Left lung (tissue), 10 donors: ENCODE results near the gene SEC23B. TPM values are rescaled to one million over a fixed set of nuclear protein-coding genes. Genes with fewer than 3 reads are reported as not detected.

Experiments used
- ATAC-seq: fragments of 200-7000 bp; cut with Tn5 transposase; one replicate; pipeline ENCODE4 v1.9.1; 2020; ENCODE audit warnings: moderate library complexity
- DNase-seq, 4 donors: peaks; one replicate each; pipeline ENCODE4 v3.0.0-alpha.2; 2013 to 2020
- H3K27ac ChIP-seq, 2 donors: fragments of 200-600 bp; sonication (generic) in 1 of 2; one replicate each; pipeline versions ENCODE4 v1.5.0 to v1.8.0; 2020 to 2021
- H3K27me3 ChIP-seq, 2 donors: fragments of 200-600 bp; sonication (generic) in 1 of 2; one replicate each; pipeline versions ENCODE4 v1.5.0 to v1.8.0; 2020 to 2021
- H3K36me3 ChIP-seq, 2 donors: fragments of 200-600 bp; sonication (generic) in 1 of 2; one replicate each; pipeline versions ENCODE4 v1.5.0 to v1.8.0; 2020 to 2021
- H3K4me1 ChIP-seq, 2 donors: fragments of 200-600 bp; one replicate each; pipeline ENCODE4 v1.8.0; 2021
- H3K4me3 ChIP-seq, 2 donors: fragments of 200-600 bp; sonication (generic) in 1 of 2; one replicate each; pipeline versions ENCODE4 v1.5.0 to v1.8.0; 2020 to 2021; ENCODE audit warnings: mild to moderate bottlenecking in 1 of 2
- H3K9me3 ChIP-seq, 2 donors: fragments of 200-600 bp; sonication (generic) in 1 of 2; one replicate each; pipeline versions ENCODE4 v1.5.0 to v1.8.0; 2020 to 2021
- CTCF ChIP-seq, 2 donors: fragments of 200-600 bp; sonication (generic) in 1 of 2; IDR thresholded peaks; one replicate each; pipeline versions ENCODE4 v1.5.0 to v1.8.0; 2021; ENCODE audit warnings: antibody characterized with exemption in 2 of 2
- intact Hi-C, 2 donors: fragments of 100-400 bp; cut with DNase I; formaldehyde crosslinking; loops; one replicate each; pipeline versions ENCODE4 v1.11.2 to v1.14.2; 2022
- polyA plus RNA-seq, 6 donors: library from polyadenylated mRNA; unstranded; fragments of 120-200 nt; gene quantifications; one replicate each; pipeline ENCODE4 v1.2.1, GENCODE V29; 2013; ENCODE audit not compliant: insufficient read length in 6 of 6
- total RNA-seq, 2 donors: library from RNA; stranded (reverse); fragmentation: NEBNext Ultra II Directional; extraction: Animal tissue kit (Norgen Biotek cat#: 25700); gene quantifications; one replicate each; pipeline ENCODE4 v1.2.1, GENCODE V29; 2021
- donor health status: DM: no; HTN: yes; CAD: no.
- donor health status: DM: no; HTN: no; CAD: no.

SEC23B gene
- total and polyA plus RNA-seq, 8 donors = 42.0 to 93.6 (median 46.4) TPM

DNA sequence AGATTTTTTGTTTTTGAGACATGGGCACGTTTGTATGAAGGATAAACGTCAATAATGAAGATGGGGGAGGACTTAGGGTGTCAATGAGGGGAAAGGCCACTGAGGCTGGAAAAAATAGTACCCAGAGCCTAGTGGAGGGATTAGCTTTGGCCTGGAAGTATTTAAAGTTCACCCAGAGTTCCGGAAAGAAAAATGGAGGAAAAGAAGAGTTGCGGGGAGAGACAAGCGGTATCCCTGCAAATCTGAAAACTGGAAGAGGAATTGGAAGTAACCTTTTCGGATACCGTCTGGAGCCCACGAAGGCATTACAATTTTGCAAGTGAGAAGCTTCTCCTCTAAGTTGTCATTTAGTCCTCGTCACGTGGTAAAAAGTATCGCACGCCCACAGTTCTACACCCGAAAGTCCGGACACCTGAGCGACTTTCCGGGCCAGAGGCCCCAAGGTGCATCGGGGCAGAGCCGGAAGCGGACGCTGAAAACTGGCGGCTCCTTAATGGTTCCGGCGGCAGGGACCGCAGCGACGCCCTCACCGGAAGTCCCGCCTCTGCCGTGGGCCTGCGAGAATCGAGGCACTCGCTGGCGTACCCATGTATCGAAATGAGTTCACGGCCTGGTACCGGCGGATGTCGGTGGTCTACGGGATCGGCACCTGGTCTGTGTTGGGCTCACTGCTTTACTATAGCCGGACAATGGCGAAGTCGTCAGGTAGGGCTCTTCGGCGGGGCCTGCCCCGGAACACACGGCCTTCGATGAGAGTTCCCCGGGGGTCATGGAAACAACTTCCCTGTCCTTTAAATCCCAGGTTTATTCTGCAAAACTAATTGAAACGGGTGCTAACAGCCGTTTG is 59.4 kb downstream of the SEC23B start, which contains the start of gene SMIM26:
Gene SMIM26 (plus strand): TSS at position 541 of the 847 bp plus-strand sequence. CDS start 47 bp downstream, at position 588.
- TF ChIP-seq CTCF (IDR thresholded peaks at IDR 0.05) = no peak
- H3K9me3 ChIP-seq = no peaks in the 10 kb centered on the region
- H3K27ac ChIP-seq = peak within 1 kb of the TSS; percentile 74 to 75
- intact Hi-C loops = no loop called here
- H3K4me1 ChIP-seq = peaks cover 0 to 22% of the 10 kb centered on the region in 2 donors
- peaks cover 0 to 38% of the 10 kb centered on the region in 2 donors for H3K36me3 ChIP-seq
- peak; percentile 100 for ATAC-seq
- H3K4me3 ChIP-seq = peak within 1 kb of the TSS; percentile 63 to 88
- H3K27me3 ChIP-seq = no peaks in the 10 kb centered on the region
- DNase-seq = peak; percentile 92 to 97 (median 95)

- intact Hi-C loops = no loop called here
- ATAC-seq = peak; percentile 57
Observed at GRCh38 chr20:18567739-18568091, 60.0 kb downstream of the SEC23B start.

GRCh38 chr20:18571009-18571408 is 63.3 kb downstream of the SEC23B start:
- H3K9me3 ChIP-seq = no peaks in the 10 kb centered on the region
- intact Hi-C loops = no loop called here
- peaks cover 0 to 22% of the 10 kb centered on the region in 2 donors for H3K4me1 ChIP-seq
- DNase-seq = no peak
- peak overlapping the region in 1 of 2 donors; percentile 64 for H3K27ac ChIP-seq
- ATAC-seq = no peak
- H3K36me3 ChIP-seq = peaks cover 0 to 25% of the 10 kb centered on the region in 2 donors
- H3K4me3 ChIP-seq = no peak overlapping the region
- no peaks in the 10 kb centered on the region for H3K27me3 ChIP-seq
- TF ChIP-seq CTCF (IDR thresholded peaks at IDR 0.05) = no peak

More at GRCh38 chr20:18567739-18568091, 60.0 kb downstream of the SEC23B start:
- H3K4me1 ChIP-seq = peaks cover 0 to 22% of the 10 kb centered on the region in 2 donors
- H3K36me3 ChIP-seq = peaks cover 0 to 32% of the 10 kb centered on the region in 2 donors
- no peaks in the 10 kb centered on the region for H3K9me3 ChIP-seq
- peak in 1 of 4 donors; percentile 9 for DNase-seq
- no peaks in the 10 kb centered on the region for H3K27me3 ChIP-seq
- H3K4me3 ChIP-seq = peak overlapping the region; percentile 63 to 88
- peak overlapping the region; percentile 74 to 75 for H3K27ac ChIP-seq
- TF ChIP-seq CTCF (IDR thresholded peaks at IDR 0.05) = no peak

DNA sequence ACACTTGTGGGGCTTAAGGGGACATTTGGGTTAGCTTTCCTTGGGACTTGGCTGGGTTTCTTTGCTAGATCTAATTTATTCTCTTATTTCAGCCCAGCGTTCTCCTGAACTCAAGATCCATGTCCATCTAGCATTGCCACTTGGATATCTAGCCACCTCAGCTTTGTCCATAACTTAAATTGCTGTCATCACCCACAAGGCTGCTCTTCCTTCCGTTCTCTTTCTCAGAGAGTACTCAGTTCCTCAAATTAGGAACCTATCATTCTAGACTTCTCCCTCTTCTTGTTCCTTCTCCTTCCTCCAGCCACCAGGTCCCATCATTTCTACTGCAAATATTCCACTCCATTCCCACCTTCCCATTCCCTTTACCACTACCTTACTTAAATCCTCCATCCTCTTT is 63.8 kb downstream of the SEC23B start:
- TF ChIP-seq CTCF (IDR thresholded peaks at IDR 0.05) = no peak
- Histone ChIP-seq H3K4me1 (peaks cover 0 to 20% of the 10 kb centered on the region in 2 donors), H3K27ac (peak overlapping the region in 1 of 2 donors; percentile 64), H3K9me3 (no peaks in the 10 kb centered on the region), H3K36me3 (peaks cover 0 to 25% of the 10 kb centered on the region in 2 donors), H3K4me3 (no peak overlapping the region), H3K27me3 (no peaks in the 10 kb centered on the region)
- no peak for DNase-seq
- no peak for ATAC-seq
- intact Hi-C loops = no loop called here

- no peak overlapping the region for H3K4me3 ChIP-seq
- no peaks in the 10 kb centered on the region for H3K36me3 ChIP-seq
- DNase-seq (no peak), ATAC-seq (no peak)
- intact Hi-C loops = no loop called here
- H3K9me3 ChIP-seq = no peaks in the 10 kb centered on the region
- no peak for TF ChIP-seq CTCF (IDR thresholded peaks at IDR 0.05)
- H3K27ac ChIP-seq = no peak overlapping the region
- no peaks in the 10 kb centered on the region for H3K27me3 ChIP-seq
- no peaks in the 10 kb centered on the region for H3K4me1 ChIP-seq
Observed at GRCh38 chr20:18577942-18578341, 70.2 kb downstream of the SEC23B start.
